ENCODE measurements around the gene MEIS1. TPM values are rescaled to one million over a fixed set of nuclear protein-coding genes. Genes with fewer than 3 reads are reported as not detected.

MEIS1 gene
- total RNA-seq, 6 experiments from 2014 or later = 3.1 to 8.8 (median 4.2) TPM

- intact Hi-C loops (cut with DNase I) = no loop called here
- no peak overlapping the region for H3K4me3 ChIP-seq
- ATAC-seq = no peak
- WGBS (ENCODE audit: insufficient coverage, low coverage, low lambda C conversion rate, missing lambda C conversion rate) = 48% methylated on average over 2 of the region's 2 CpGs
- no peaks in the 10 kb centered on the region for H3K27me3 ChIP-seq
- H3K27ac ChIP-seq = no peak overlapping the region
- H3K9me3 ChIP-seq = no peaks in the 10 kb centered on the region
- H3K4me1 ChIP-seq = no peaks in the 10 kb centered on the region
- no peaks in the 10 kb centered on the region for H3K36me3 ChIP-seq
- DNase-seq = no peak
- TF ChIP-seq POLR2A (IDR thresholded peaks at IDR 0.05) = no peak
- TF ChIP-seq CTCF (IDR thresholded peaks at IDR 0.05) = no peak
Observed at GRCh38 chr2:66604326-66604725, 169.4 kb downstream of the MEIS1 start.

- H3K27me3 ChIP-seq = no peaks in the 10 kb centered on the region
- H3K9me3 ChIP-seq = no peaks in the 10 kb centered on the region
- ATAC-seq (no peak), DNase-seq (no peak)
- WGBS (ENCODE audit: insufficient coverage, low coverage, low lambda C conversion rate, missing lambda C conversion rate) = 70% methylated on average over 7 of the region's 7 CpGs
- no peak overlapping the region for H3K27ac ChIP-seq
- H3K36me3 ChIP-seq = no peaks in the 10 kb centered on the region
- H3K4me1 ChIP-seq = no peaks in the 10 kb centered on the region
- no peak overlapping the region for H3K4me3 ChIP-seq
- TF ChIP-seq CTCF (IDR thresholded peaks at IDR 0.05) (no peak), POLR2A (IDR thresholded peaks at IDR 0.05) (no peak)
- intact Hi-C loops (cut with DNase I) = no loop called here
Observed at GRCh38 chr2:66604976-66605375, 170.1 kb downstream of the MEIS1 start.

GRCh38 chr2:66607152-66607551 is 172.2 kb downstream of the MEIS1 start:
- DNase-seq = no peak
- no peaks in the 10 kb centered on the region for H3K27me3 ChIP-seq
- no peak overlapping the region for H3K4me3 ChIP-seq
- intact Hi-C loops (cut with DNase I) = no loop called here
- 86% methylated on average over 4 of the region's 4 CpGs for WGBS (ENCODE audit: insufficient coverage, low coverage, low lambda C conversion rate, missing lambda C conversion rate)
- no peaks in the 10 kb centered on the region for H3K9me3 ChIP-seq
- no peak overlapping the region for H3K27ac ChIP-seq
- no peaks in the 10 kb centered on the region for H3K36me3 ChIP-seq
- TF ChIP-seq POLR2A (IDR thresholded peaks at IDR 0.05) = no peak
- TF ChIP-seq CTCF (IDR thresholded peaks at IDR 0.05) = no peak
- no peak for ATAC-seq
- no peaks in the 10 kb centered on the region for H3K4me1 ChIP-seq
